ENCODE results near the gene RASL12. TPM values are rescaled to one million over a fixed set of nuclear protein-coding genes. Genes with fewer than 3 reads are reported as not detected.
A peak's percentile ranks its signal among the peaks of the same experiment; 100 is the strongest.
"Not testable (repeated sequence)": the region's sequence is repeated elsewhere in the genome, so short reads cannot be mapped to it uniquely, and the experiment has no call there.

RASL12 gene
- 10 to 100 TPM in 8 of 12 donors, 1 to 10 TPM in 3, not detected in 1; 9.5 to 14.3 (median 11.6) TPM for polyA plus RNA-seq (ENCODE audit: insufficient read length in 12 of 12)
- long read RNA-seq, donor 1, transcript RASL12-201 (5 exons, 2,640 nt): major isoform, 10 of 10 reads
- long read RNA-seq, donor 1, partial matches to known transcripts: 0 of 10 reads
- long read RNA-seq, donor 1, other reads (novel, unspliced or antisense): 0 of 10 reads
- long read RNA-seq, donor 2, partial matches to known transcripts: 0 of 5 reads
- long read RNA-seq, donor 2, other reads (novel, unspliced or antisense): 0 of 5 reads
- long read RNA-seq, donor 3, partial matches to known transcripts: 0 of 1 reads
- long read RNA-seq, donor 3, other reads (novel, unspliced or antisense): 0 of 1 reads
- long read RNA-seq, donor 4, partial matches to known transcripts: 0 of 1 reads
- long read RNA-seq, donor 4, other reads (novel, unspliced or antisense): 0 of 1 reads
- long read RNA-seq, donor 5, transcript RASL12-201 (5 exons, 2,640 nt): major isoform, 7 of 7 reads
- long read RNA-seq, donor 5, partial matches to known transcripts: 0 of 7 reads
- long read RNA-seq, donor 5, other reads (novel, unspliced or antisense): 0 of 7 reads
- long read RNA-seq, donor 6, partial matches to known transcripts: 0 of 2 reads
- long read RNA-seq, donor 6, other reads (novel, unspliced or antisense): 0 of 2 reads
- long read RNA-seq, donor 7, partial matches to known transcripts: 0 of 2 reads
- long read RNA-seq, donor 7, other reads (novel, unspliced or antisense): 0 of 2 reads
- long read RNA-seq, donor 8, transcript RASL12-201 (5 exons, 2,640 nt): major isoform, 8 of 9 reads
- long read RNA-seq, donor 8, partial matches to known transcripts: 0 of 9 reads
- long read RNA-seq, donor 8, other reads (novel, unspliced or antisense): 0 of 9 reads
- long read RNA-seq, donor 9, partial matches to known transcripts: 0 of 2 reads
- long read RNA-seq, donor 9, other reads (novel, unspliced or antisense): 0 of 2 reads
- long read RNA-seq, donor 10: 0 reads
- long read RNA-seq, donor 11, transcript RASL12-201 (5 exons, 2,640 nt): major isoform, 7 of 8 reads
- long read RNA-seq, donor 11, partial matches to known transcripts: 0 of 8 reads
- long read RNA-seq, donor 11, other reads (novel, unspliced or antisense): 0 of 8 reads

GRCh38 chr15:65067645-65068402 lies at the start of gene RASL12:
Gene RASL12, minus strand, starts transcription at chr15:65067991. Its CDS starts 156 bp downstream, at chr15:65067835.
- no peak for DNase-seq

GRCh38 chr15:65115542-65115941 lies 47.8 kb upstream of the RASL12 start:
- DNase-seq: no peak

GRCh38 chr15:65115086-65115485 lies 47.3 kb upstream of the RASL12 start, which contains the start of gene UBAP1L:
Gene UBAP1L, minus strand, starts transcription at chr15:65115200. Its CDS starts 8,985 bp downstream, at chr15:65106215.
- no peak for DNase-seq

GRCh38 chr15:65110676-65111292 lies 43.0 kb upstream of the RASL12 start:
- DNase-seq: no peak

GRCh38 chr15:65106011-65106590 lies 38.3 kb upstream of the RASL12 start:
- DNase-seq: no peak

GRCh38 chr15:65105038-65105437 lies 37.2 kb upstream of the RASL12 start:
- no peak for DNase-seq

GRCh38 chr15:65102912-65103311 lies 35.1 kb upstream of the RASL12 start:
- no peak for DNase-seq

- DNase-seq: no peak
These were observed 34.3 kb upstream of the RASL12 start for GRCh38 chr15:65101891-65102708.

- peak; percentile 81 for DNase-seq
These were observed 33.7 kb upstream of the RASL12 start for GRCh38 chr15:65101411-65101890.

GRCh38 chr15:65100442-65100841 lies 32.7 kb upstream of the RASL12 start:
- no peak for DNase-seq

GRCh38 chr15:65099801-65100200 lies 32.0 kb upstream of the RASL12 start:
- DNase-seq: not testable (repeated sequence)

- no peak for DNase-seq
These were observed 31.5 kb upstream of the RASL12 start for GRCh38 chr15:65099336-65099735.

GRCh38 chr15:65097651-65098263 lies 30.0 kb upstream of the RASL12 start:
- DNase-seq: no peak

- DNase-seq: no peak
These were observed 28.9 kb upstream of the RASL12 start for GRCh38 chr15:65096481-65097385.

GRCh38 chr15:65095747-65096104 lies 27.9 kb upstream of the RASL12 start:
- no peak for DNase-seq

GRCh38 chr15:65095011-65095746 lies 27.4 kb upstream of the RASL12 start:
- DNase-seq: no peak

Measured in muscle of arm (tissue), 14 donors.